Activated CD8-positive, alpha-beta T cell treated with anti-CD3 and anti-CD28 coated beads for 36 hours (primary cell): ENCODE measurements around the gene ZGRF1. TPM values are rescaled to one million over a fixed set of nuclear protein-coding genes. Genes with fewer than 3 reads are reported as not detected.

Experiments
- ATAC-seq: fragments of 200-7000 bp; cut with Tn5 transposase; one replicate; pipeline ENCODE4 v1.10.0; 2021; ENCODE audit warnings: mild to moderate bottlenecking, moderate library complexity
- CTCF ChIA-PET: fragments of 350-600 bp; sonication (Branson Sonifier 250); formaldehyde crosslinking; loops from one replicate; lab custom pipeline; 2021; ENCODE audit warnings: antibody characterized with exemption; lab: Charles Lee
- POLR2A ChIA-PET: fragments of 350-600 bp; sonication (Branson Sonifier 250); formaldehyde crosslinking; loops from one replicate; lab custom pipeline; 2021; ENCODE audit warnings: antibody characterized with exemption; lab: Charles Lee
- DNase-seq: peaks from one replicate; pipeline ENCODE4 v3.0.0-alpha.2; 2020
- H3K27ac Mint-ChIP-seq: one replicate; pipeline ENCODE4 v1.8.0; 2021; ENCODE audit warnings: mild to moderate bottlenecking, mixed read lengths
- H3K27me3 Mint-ChIP-seq: one replicate; pipeline ENCODE4 v1.8.0; 2021; ENCODE audit warnings: mixed read lengths
- H3K36me3 Mint-ChIP-seq: one replicate; pipeline ENCODE4 v1.8.0; 2021; ENCODE audit warnings: low read depth, mixed read lengths
- H3K4me1 Mint-ChIP-seq: one replicate; pipeline ENCODE4 v1.8.0; 2021; ENCODE audit warnings: low read depth, mixed read lengths
- H3K4me3 Mint-ChIP-seq: one replicate; pipeline ENCODE4 v1.8.0; 2021; ENCODE audit warnings: mild to moderate bottlenecking, moderate library complexity, mixed read lengths
- H3K9me3 Mint-ChIP-seq: one replicate; pipeline ENCODE4 v1.8.0; 2021; ENCODE audit warnings: mixed read lengths
- intact Hi-C: fragments of 100-400 bp; cut with micrococcal nuclease; formaldehyde crosslinking; loops from one replicate; pipeline ENCODE4 v1.10.0; 2022
- total RNA-seq, 2 experiments: library from RNA; stranded (reverse); gene quantifications; one replicate each; pipeline ENCODE4 v1.2.3, GENCODE V29; 2021
- TF ChIP-seq, protein P1 (sequence below): fragments of 200-600 bp; IDR thresholded peaks from one replicate; pipeline ENCODE4 v1.8.0; 2022; ENCODE audit warnings: antibody characterized with exemption, mild to moderate bottlenecking

ZGRF1 gene
- total RNA-seq, 2 experiments from 2014 or later, result 45.7 to 47.3 TPM

DNA sequence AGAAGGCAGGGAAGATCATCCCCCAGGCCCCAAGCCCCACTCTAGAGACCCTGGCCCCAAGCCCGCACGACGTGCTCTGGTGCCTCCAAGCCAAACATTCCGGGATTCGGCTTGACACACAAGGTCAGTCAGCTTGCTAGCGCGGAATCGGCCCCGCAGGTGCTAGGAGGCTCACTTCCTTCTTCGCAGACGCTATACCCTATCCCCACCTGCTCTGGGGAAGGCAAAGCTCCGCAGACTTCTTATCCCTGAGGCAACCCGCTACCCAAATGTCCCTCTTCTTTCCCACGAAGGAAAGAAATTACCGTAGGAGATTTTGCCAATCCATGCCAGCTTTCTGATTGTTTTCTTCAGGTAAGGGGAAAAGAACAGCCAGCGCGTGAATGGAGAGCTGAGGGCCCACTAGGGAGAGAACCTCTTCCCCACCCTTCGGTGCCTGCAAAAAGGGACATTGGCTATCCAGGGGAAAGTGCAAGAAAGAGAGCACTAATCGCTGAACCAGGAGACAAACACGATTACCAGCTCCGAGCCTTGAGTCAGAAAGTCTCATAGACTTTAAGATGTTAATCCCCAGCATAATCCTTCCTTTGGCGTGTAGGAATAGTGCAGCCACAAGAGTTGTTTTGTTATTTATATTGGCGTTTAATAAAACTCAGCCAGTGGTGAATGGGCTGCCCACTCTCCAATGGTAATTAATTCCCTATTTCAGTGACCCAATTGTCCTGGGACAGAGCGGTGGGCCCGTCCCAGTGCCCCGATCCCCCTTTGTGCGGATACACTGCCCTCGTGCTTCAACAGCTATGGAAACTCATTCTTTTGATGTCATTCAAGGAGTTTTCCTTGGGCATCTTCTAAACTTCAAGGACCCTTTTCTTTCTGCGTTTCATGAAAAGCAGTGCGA is 115.3 kb downstream of the ZGRF1 start:
- TF ChIP-seq, protein P1, sequence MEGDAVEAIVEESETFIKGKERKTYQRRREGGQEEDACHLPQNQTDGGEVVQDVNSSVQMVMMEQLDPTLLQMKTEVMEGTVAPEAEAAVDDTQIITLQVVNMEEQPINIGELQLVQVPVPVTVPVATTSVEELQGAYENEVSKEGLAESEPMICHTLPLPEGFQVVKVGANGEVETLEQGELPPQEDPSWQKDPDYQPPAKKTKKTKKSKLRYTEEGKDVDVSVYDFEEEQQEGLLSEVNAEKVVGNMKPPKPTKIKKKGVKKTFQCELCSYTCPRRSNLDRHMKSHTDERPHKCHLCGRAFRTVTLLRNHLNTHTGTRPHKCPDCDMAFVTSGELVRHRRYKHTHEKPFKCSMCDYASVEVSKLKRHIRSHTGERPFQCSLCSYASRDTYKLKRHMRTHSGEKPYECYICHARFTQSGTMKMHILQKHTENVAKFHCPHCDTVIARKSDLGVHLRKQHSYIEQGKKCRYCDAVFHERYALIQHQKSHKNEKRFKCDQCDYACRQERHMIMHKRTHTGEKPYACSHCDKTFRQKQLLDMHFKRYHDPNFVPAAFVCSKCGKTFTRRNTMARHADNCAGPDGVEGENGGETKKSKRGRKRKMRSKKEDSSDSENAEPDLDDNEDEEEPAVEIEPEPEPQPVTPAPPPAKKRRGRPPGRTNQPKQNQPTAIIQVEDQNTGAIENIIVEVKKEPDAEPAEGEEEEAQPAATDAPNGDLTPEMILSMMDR, result no peak
- Mint-ChIP-seq H3K36me3 (peaks cover 3% of the 10 kb centered on the region), H3K4me3 (no peak overlapping the region), H3K27ac (no peak overlapping the region), H3K9me3 (peaks cover 1% of the 10 kb centered on the region), H3K27me3 (peaks cover 68% of the 10 kb centered on the region), H3K4me1 (peaks cover 40% of the 10 kb centered on the region)
- CTCF ChIA-PET, result interaction anchor here (1.3 to 6.9 kb wide), 8 partner anchors 11 to 422 kb away, joined by 3 to 65 read pairs (median 5); no protein-coding TSS in a partner anchor
- POLR2A ChIA-PET, result interaction anchor here (1.8 kb wide), 1 partner anchor 236 kb away, joined by 5 read pairs; the partner anchor contains the start of gene TIFA
- intact Hi-C loops, result loop anchor here (2.0 to 10.0 kb wide), 3 partner anchors 193 to 447 kb away; no protein-coding TSS in a partner anchor
- DNase-seq (peak; percentile 14), ATAC-seq (no peak)

DNA sequence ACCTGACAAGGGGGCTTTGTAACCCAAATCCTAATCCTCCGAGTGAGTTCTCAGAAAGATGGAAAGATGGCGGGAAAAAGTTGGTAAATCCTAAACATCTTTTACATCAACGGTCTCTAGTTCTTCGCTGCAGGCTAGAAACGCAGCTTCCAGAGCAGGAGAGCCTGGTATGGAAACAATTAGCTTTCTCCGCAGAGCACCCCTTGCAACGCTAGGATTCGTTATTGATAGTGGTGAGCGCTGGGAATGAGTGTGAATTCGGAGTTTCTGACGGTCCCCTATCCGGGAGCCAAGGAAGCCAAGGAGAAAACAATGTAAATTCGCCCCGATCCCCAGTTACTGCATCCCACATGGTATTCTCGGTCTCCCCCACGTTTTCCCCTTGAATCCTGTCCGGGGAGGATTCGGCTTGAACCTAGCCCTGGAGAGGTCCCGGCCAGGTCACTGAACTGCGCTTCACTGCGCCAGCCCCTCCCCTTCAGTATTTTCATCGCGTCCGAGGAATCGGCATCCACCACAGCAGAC is 116.0 kb downstream of the ZGRF1 start:
- ATAC-seq (no peak), DNase-seq (no peak)
- TF ChIP-seq, protein P1, result no peak
- CTCF ChIA-PET, result interaction anchor here (1.1 to 6.9 kb wide), 4 partner anchors 10 to 421 kb away, joined by 4 to 65 read pairs (median 5); no protein-coding TSS in a partner anchor
- peaks cover 43% of the 10 kb centered on the region for H3K4me1 Mint-ChIP-seq
- POLR2A ChIA-PET, result interaction anchor here (1.8 kb wide), 1 partner anchor 235 kb away, joined by 5 read pairs; the partner anchor contains the start of gene TIFA
- peaks cover 3% of the 10 kb centered on the region for H3K36me3 Mint-ChIP-seq
- intact Hi-C loops, result loop anchor here (5.0 to 10.0 kb wide), 2 partner anchors 418 to 446 kb away; no protein-coding TSS in a partner anchor
- H3K9me3 Mint-ChIP-seq, result peaks cover 1% of the 10 kb centered on the region
- no peak overlapping the region for H3K27ac Mint-ChIP-seq
- peak overlapping the region; percentile 16 for H3K4me3 Mint-ChIP-seq
- peaks cover 69% of the 10 kb centered on the region for H3K27me3 Mint-ChIP-seq

DNA sequence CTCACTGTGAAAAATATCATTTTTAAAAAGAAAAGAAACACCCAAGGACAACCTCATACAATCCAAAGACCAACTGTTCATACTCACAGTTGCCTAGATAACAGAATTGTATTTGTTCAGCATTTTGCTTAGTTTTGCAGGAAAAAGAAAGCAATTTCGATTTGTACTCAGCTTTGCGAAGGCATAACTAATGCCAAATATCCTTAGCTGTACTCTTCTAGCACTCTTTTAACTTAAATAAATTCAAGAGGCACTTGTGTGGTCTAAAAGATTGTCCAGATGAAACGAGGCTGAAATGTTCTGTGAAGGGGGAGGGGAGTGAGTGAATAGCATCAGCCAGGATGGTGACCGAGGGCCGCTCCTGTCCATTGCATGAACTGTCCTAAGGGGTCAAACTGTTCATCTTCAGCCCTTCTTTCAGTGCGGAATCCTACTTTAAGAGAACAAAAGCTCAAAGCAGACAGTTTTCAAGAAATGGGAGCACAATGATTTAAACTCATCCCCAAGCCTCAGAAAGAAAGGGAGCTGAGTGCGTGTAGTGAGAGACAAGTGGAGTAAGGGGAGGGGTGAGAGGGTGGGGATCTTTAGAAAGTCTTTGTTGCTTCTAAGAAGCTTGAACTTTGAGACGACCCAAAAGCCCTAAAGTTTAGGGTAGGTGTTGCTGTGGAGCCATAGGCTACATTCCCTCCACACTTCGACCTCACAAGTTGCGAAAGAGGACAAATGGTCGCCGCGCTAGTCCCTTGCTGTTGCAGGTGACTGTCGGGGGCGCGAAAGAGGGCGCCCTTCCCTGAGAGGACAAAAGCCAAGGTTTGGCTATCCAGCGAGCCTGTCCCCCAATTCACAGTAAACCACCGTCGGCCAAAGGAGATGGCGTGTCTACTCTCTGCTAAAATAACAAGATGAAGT is 116.8 kb downstream of the ZGRF1 start:
- TF ChIP-seq, protein P1, result no peak
- CTCF ChIA-PET, result interaction anchor here (0.8 to 6.9 kb wide), 5 partner anchors 9 to 420 kb away, joined by 3 to 65 read pairs (median 5); no protein-coding TSS in a partner anchor
- DNase-seq, result peak; percentile 33
- intact Hi-C loops, result loop anchor here (5.0 to 10.0 kb wide), 3 partner anchors 418 to 1885 kb away; no protein-coding TSS in a partner anchor
- no peak for ATAC-seq
- H3K4me3 Mint-ChIP-seq, result peak overlapping the region; percentile 2
- H3K27me3 Mint-ChIP-seq, result peaks cover 72% of the 10 kb centered on the region
- peaks cover 5% of the 10 kb centered on the region for H3K36me3 Mint-ChIP-seq
- H3K27ac Mint-ChIP-seq, result no peak overlapping the region
- peaks cover 1% of the 10 kb centered on the region for H3K9me3 Mint-ChIP-seq
- POLR2A ChIA-PET, result interaction anchor here (1.8 kb wide), 1 partner anchor 234 kb away, joined by 5 read pairs; the partner anchor contains the start of gene TIFA
- H3K4me1 Mint-ChIP-seq, result peaks cover 46% of the 10 kb centered on the region

DNA sequence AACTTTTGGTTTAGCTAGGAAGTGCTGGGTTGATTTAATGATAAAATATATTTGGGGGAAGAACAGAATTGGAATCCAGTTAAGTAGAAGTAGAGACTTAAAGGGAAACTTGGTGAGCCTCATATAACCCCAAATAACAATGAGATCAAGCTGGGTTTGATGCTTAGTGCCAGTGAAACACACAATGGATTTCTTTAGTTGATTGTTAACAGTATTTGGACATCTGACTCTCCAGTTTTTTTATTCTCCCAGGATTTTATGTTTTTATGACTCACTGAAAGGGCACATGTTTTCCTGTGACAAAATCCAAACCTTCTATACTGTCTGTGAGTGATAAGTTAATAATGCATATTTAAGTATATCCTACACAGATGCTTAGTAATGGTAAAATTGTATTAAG is 118.0 kb downstream of the ZGRF1 start:
- ATAC-seq (no peak), DNase-seq (no peak)
- H3K4me1 Mint-ChIP-seq, result peaks cover 55% of the 10 kb centered on the region
- TF ChIP-seq, protein P1, result no peak
- H3K27ac Mint-ChIP-seq, result no peak overlapping the region
- peaks cover 1% of the 10 kb centered on the region for H3K9me3 Mint-ChIP-seq
- CTCF ChIA-PET, result interaction anchor here (0.7 kb wide), 1 partner anchor 419 kb away, joined by 3 read pairs; no protein-coding TSS in a partner anchor
- H3K27me3 Mint-ChIP-seq, result peaks cover 83% of the 10 kb centered on the region
- peaks cover 5% of the 10 kb centered on the region for H3K36me3 Mint-ChIP-seq
- H3K4me3 Mint-ChIP-seq, result no peak overlapping the region
- intact Hi-C loops, result loop anchor here (10.0 kb wide), 1 partner anchor 1884 kb away; no protein-coding TSS in a partner anchor
- POLR2A ChIA-PET, result interaction anchor here (0.6 kb wide), 1 partner anchor 24 kb away, joined by 4 read pairs; no protein-coding TSS in a partner anchor
